Germinal center (tissue), 1 donor: Measurements from ENCODE around the gene NEUROG2.
"Not testable (repeated sequence)": the region's sequence is repeated elsewhere in the genome, so short reads cannot be mapped to it uniquely, and the experiment has no call there.

Source experiments
- DNase-seq: peaks from one replicate; pipeline ENCODE4 v3.0.0; 2012; ENCODE audit warnings: mixed read lengths, low spot score

Gene NEUROG2

GRCh38 chr4:112490808-112491207 lies 25.2 kb downstream of the NEUROG2 start:
- not testable (repeated sequence) for DNase-seq

DNA sequence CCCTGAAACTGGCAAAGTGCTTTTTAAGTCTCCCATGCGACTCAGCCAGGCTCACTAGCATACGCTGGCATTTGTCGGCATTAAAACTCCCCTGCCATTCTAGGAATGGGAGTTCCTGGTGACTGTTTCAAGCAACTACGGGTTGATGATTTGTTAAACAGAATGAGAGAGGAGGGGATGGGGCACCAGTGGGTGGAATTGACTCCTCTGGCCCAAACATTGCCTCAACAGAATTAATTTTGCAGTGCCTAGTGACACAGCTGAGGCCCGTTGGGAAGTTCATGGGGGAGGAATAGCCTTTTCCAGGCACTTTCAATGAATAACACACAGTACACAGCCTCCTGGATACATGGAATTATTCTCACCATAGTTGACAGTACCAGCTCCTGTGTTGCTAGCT lies 30.1 kb downstream of the NEUROG2 start:
- no peak for DNase-seq

GRCh38 chr4:112473985-112474384 lies 42.0 kb downstream of the NEUROG2 start:
- DNase-seq, result no peak

DNA sequence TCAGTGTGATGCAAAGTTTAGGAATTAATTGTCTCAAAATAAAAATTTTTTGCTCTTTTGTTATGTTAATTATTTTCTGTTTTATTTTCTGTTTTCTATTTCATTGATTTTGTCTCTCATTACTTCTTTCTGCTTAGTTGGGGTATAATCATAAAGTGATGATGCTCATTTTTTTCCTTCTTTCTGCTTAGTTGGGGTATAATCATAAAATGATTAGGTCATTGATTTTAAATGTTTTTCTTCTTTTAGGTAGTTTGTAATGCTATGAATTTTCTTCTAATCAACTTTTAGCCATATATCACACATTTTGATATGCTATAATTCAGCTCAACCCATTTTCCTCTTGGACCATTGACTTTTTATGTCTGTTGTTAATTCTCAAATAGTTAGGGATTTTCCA lies 43.7 kb downstream of the NEUROG2 start:
- DNase-seq, result no peak
